Peyer's patch (tissue), 4 donors: ENCODE measurements around the gene LILRA5.

Source experiments
- CTCF ChIP-seq, 6 experiments: fragments of 450-650 bp in 4 of 6; fragments of 200-600 bp in 2 of 6; sonication (generic) in 1 of 6; IDR thresholded peaks; one replicate each; pipeline ENCODE4 v1.5.1; 2017 to 2019; ENCODE audit warnings: antibody characterized with exemption in 6 of 6, mild to moderate bottlenecking in 3 of 6, moderate library complexity in 1 of 6
- POLR2A ChIP-seq, 2 donors: fragments of 450-650 bp; IDR thresholded peaks; one replicate each; pipeline ENCODE4 v1.5.1; 2017; ENCODE audit warnings: antibody characterized with exemption in 2 of 2, mild to moderate bottlenecking in 2 of 2, moderate library complexity in 2 of 2

GRCh38 chr19:54282686-54283470 is 30.1 kb downstream of the LILRA5 start:
- TF ChIP-seq POLR2A (IDR thresholded peaks at IDR 0.05) (no peak), CTCF (IDR thresholded peaks at IDR 0.05) (no peak)
